K562 (cell line): ENCODE results near the gene PLXNA3. TPM values are rescaled to one million over a fixed set of nuclear protein-coding genes. Genes with fewer than 3 reads are reported as not detected.

ENCODE experiments used
- ARID3B ChIP-seq: fragments of 250-450 bp; sonication (Bioruptor Pico); IDR thresholded peaks from 2 replicates; pipeline ENCODE4 v1.4.0; 2020; ENCODE audit warnings: borderline replicate concordance
- ASH1L ChIP-seq: fragments of 450-650 bp; IDR thresholded peaks from 2 replicates; pipeline ENCODE4 v1.6.1; 2018; ENCODE audit warnings: borderline replicate concordance, mild to moderate bottlenecking, low read depth; ENCODE audit not compliant: partially characterized antibody
- CEBPB ChIP-seq: fragments of 450-650 bp; IDR thresholded peaks from 2 replicates; pipeline ENCODE4 v1.6.1; 2016; ENCODE audit warnings: missing genetic modification characterization, missing compliant biosample characterization
- EHMT2 ChIP-seq: fragments of 450-650 bp; IDR thresholded peaks from 2 replicates; pipeline ENCODE4 v1.6.1; 2018; ENCODE audit warnings: antibody characterized with exemption
- FOXP4 ChIP-seq: sonication (generic); formaldehyde crosslinking; IDR thresholded peaks from 2 replicates; pipeline ENCODE4 v1.8.0; 2022; ENCODE audit warnings: mild to moderate bottlenecking, missing genetic modification reagents, borderline replicate concordance
- POLR2B ChIP-seq: fragments of 450-650 bp; IDR thresholded peaks from 2 replicates; pipeline ENCODE4 v1.6.1; 2018; ENCODE audit warnings: low read depth; ENCODE audit not compliant: partially characterized antibody
- RAD21 ChIP-seq, 2 experiments: fragments of 250-450 bp in 1 of 2; fragments of 450-650 bp in 1 of 2; sonication (Bioruptor Pico) in 1 of 2; formaldehyde crosslinking in 1 of 2; IDR thresholded peaks in 1 of 2; conservative IDR thresholded peaks in 1 of 2; 2 replicates each; pipeline versions ENCODE4 v1.4.0 to v1.8.0; 2020 to 2022; ENCODE audit warnings: mild to moderate bottlenecking in 2 of 2, moderate library complexity in 1 of 2
- SIN3A ChIP-seq, 2 experiments: fragments of 150-350 bp in 1 of 2; IDR thresholded peaks; 2 replicates each; pipeline ENCODE4 v1.6.1; 2011 to 2016; ENCODE audit warnings: borderline replicate concordance in 2 of 2, low read depth in 2 of 2, low read length in 2 of 2, mild to moderate bottlenecking in 2 of 2, moderate library complexity in 2 of 2; ENCODE audit not compliant: control insufficient read depth in 1 of 2
- SMAD3 ChIP-seq: fragments of 450-650 bp; formaldehyde crosslinking; conservative IDR thresholded peaks from 2 replicates; pipeline ENCODE4 v1.4.0; 2020; ENCODE audit warnings: mild to moderate bottlenecking
- TAF1 ChIP-seq: IDR thresholded peaks from 2 replicates; pipeline ENCODE4 v1.6.1; 2011; ENCODE audit warnings: mild to moderate bottlenecking, low read length, moderate library complexity; ENCODE audit not compliant: insufficient read depth, control insufficient read depth, severe bottlenecking; ENCODE audit errors: extremely low read depth
- USF1 ChIP-seq: sonication (generic); formaldehyde crosslinking; IDR thresholded peaks from 2 replicates; pipeline ENCODE4 v1.9.0; 2022; ENCODE audit warnings: mild to moderate bottlenecking, missing genetic modification reagents
- ZNF592 ChIP-seq: fragments of 450-650 bp; IDR thresholded peaks from 2 replicates; pipeline ENCODE4 v1.6.1; 2017; ENCODE audit warnings: antibody characterized with exemption, mild to moderate bottlenecking
- polyA plus RNA-seq, 8 experiments: library from polyadenylated mRNA; depleted of rRNA in 4 of 8; stranded (reverse) in 5 of 8; unstranded in 3 of 8; fragments of >200 nt; fragmentation: Nextera tagmentation in 2 of 8; fragmentation: Illumina TruSeq in 1 of 8; extraction: Ambion mirVana in 2 of 8; extraction: Trizol in 1 of 8; gene quantifications; 2 replicates each; pipeline versions ENCODE4 v1.2.1 to v1.2.3, GENCODE V29; 2011 to 2014; ENCODE audit warnings: inconsistent platforms in 1 of 8, missing spikeins in 1 of 8
- total RNA-seq, 7 experiments: library from RNA; depleted of rRNA in 6 of 7; stranded (reverse); fragments of >200 nt in 6 of 7; fragmentation: Illumina TruSeq in 2 of 7; extraction: Trizol in 2 of 7; gene quantifications; 2 replicates each; pipeline versions ENCODE4 v1.2.1 to v1.2.3, GENCODE V29; 2011 to 2021; ENCODE audit warnings: low replicate concordance in 1 of 7

The PLXNA3 gene
- total and polyA plus RNA-seq, 9 of the 15 experiments (the other 6 are each of a cell fraction or from before 2014, with no cell fraction given) = 0.32 to 47.8 (median 7.5) TPM

- TF ChIP-seq ZNF592 = 0 out of 2 replicates have a peak, but pooled peaks have one; percentile 41
- peak; percentile 65 to 77; a peak in 1 of 4 replicates for TF ChIP-seq SIN3A (IDR thresholded peaks at IDR 0.05; ENCODE audit: borderline replicate concordance in 2 of 2, control insufficient read depth in 1 of 2, low read depth in 2 of 2, low read length in 2 of 2)
- TF ChIP-seq TAF1 = peak; percentile 76
- TF ChIP-seq EHMT2 = no peak
- TF ChIP-seq POLR2B = peak; percentile 82
- no peak for TF ChIP-seq ARID3B (CRISPR knock-in tag)
- peak in 1 of 2 experiments; percentile 11; a peak in 2 of 4 replicates for TF ChIP-seq RAD21 (CRISPR knock-in tag; conservative IDR thresholded peaks at IDR 0.05 in 1 of 2, IDR thresholded peaks at IDR 0.05 in 1 of 2)
- TF ChIP-seq ASH1L = no peak
- TF ChIP-seq USF1 (CRISPR knock-in tag) = no peak
- TF ChIP-seq SMAD3 (CRISPR knock-in tag) = no peak
- TF ChIP-seq FOXP4 = no peak
- TF ChIP-seq CEBPB (tag) = no peak
These were observed 32.5 kb downstream of the PLXNA3 start, which contains the start of gene SLC10A3 (continued) for GRCh38 chrX:154490414-154491083.
